Stimulated activated CD4-positive, alpha-beta T cell treated with anti-CD3 and anti-CD28 coated beads, Interleukin-1b, Interleukin-23, amount 100 ng/mL, for 1 hour (primary cell): Measurements from ENCODE around the gene UBE2F.
"Not testable (repeated sequence)": the region's sequence is repeated elsewhere in the genome, so short reads cannot be mapped to it uniquely, and the experiment has no call there.

ENCODE experiments used
- DNase-seq, 2 donors: peaks; one replicate each; pipeline ENCODE4 v3.0.0-alpha.2; 2020; ENCODE audit warnings: low read depth in 2 of 2

UBE2F gene

DNA sequence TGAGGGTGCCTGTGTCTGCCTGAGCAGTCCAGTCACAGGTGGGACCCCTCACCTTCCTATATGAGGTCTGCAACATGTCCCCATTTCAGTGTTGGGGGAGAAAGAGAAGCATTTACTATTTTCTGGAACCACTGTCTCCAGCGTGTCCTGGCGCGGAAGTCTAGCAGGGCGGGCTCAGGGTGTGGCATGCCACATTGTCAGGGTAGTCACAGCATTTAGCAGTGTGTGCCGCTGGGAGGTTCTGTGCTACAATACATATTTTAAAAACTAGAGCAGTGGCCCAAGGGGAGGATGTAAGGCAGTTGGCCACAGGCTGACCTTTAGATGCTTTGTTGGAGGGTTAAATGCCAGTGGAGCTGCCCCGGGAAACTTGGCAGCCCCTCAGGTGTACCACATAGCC lies 12.5 kb downstream of the UBE2F start:
- DNase-seq: no peak

DNA sequence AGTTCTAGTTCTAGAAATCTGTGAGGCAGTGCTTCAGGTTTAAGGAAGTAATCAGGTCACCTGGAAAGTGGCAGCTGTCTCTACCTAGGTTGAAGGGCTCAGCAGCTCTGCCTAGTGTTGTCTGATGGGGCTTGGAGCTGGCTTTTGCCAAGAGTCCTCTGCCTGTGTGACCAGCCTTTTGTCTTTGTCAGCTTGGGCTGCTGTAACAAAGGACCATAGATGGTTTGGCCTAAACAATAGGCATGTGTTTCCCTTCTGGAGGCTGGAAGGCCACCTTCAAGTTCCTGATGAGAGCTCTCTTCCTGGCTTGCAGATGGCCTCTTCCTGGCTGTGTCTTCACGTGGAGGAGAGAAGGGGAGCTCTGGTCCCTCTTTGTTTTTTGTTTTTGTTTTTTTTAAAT lies 13.3 kb downstream of the UBE2F start:
- no peak for DNase-seq

DNA sequence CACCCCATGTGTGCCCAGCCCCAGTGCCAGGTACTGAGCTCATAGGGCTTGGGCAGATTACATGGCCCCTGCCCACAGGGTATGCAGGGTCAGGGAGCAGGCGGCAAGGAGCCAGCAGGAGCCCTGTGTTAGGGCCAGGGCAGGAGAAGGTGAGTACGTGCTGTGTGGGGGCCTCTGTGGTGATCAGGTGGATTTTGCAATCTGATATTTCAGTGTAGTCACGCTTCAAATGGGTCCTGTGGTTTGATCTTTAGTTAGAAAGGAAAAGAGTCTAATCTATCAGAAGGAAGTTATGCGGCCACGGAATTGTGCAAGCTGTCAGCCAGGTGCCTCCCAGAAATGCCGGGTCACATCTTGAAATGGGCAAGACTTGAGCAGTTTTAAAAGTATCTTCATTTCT lies 13.9 kb downstream of the UBE2F start:
- DNase-seq: no peak

DNA sequence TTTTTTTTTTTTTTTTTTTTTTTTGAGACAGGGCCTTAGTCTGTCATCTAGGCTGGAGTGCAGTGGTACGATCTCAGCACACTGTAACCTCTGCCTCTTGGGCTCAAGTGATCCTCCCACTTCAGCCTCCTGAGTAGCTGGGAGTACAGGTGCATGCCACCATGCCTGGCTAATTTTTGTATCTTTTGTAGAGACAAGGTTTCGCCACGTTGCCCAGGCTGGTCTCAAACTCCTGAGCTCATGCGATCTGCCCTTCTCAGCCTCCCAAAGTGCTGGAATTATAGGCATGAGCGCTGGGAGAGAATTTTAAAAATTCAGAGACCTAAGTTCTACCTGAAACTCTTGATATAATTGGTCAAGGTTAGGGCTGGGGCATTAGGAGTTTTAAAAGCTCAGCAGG lies 14.8 kb downstream of the UBE2F start:
- DNase-seq: not testable (repeated sequence)

DNA sequence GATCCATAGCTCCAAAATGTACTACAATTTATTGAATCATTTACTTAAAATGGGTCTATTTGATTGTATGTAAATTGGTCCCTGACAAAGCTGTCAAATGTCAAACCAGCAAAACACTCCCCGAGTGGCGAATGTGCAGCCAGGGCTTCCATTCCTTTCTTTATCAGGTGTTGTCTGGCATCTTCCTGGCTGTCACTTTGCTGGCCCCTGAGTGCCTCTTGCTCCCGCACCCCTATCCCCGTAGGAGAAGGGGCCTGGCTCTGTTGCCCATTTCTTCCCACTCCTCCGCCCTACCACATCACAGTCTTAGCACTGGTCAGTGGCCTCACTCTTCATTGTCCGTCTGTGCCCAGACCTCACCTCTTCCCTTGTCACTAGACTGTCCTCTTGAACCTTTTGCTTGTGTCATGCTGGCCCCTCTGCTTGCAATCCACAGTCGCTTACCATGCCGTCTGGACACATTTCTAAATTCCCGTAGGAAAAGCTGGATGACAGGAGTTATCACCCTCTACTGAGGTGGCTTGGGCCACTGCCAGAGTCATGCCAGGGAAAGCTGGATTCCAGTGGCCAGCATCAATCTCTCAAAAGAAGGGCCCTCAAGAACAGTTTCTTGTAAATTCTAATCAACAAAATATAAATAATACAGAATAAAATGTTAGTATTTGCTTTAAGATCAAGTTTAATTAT lies 15.4 kb downstream of the UBE2F start:
- DNase-seq: no peak

DNA sequence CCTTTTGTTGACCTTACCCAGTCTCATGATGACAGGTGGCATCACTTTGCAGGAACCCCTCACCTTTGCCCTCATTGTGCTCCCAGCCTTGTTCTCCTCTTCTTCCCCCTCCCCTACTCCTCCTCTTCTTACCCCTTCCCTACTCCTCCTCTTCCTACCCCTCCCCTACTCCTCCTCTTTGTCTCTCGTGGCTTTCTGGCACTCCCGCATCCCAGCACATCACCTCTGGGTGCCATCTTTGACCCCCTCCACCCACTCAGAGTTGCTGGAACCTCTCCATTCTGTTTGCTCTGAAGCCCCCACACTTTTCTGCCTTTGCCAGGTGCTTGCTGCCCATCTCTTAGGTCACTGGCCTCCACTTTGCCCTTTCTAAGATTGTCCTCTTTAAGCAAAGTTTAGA lies 17.1 kb downstream of the UBE2F start:
- no peak for DNase-seq

DNA sequence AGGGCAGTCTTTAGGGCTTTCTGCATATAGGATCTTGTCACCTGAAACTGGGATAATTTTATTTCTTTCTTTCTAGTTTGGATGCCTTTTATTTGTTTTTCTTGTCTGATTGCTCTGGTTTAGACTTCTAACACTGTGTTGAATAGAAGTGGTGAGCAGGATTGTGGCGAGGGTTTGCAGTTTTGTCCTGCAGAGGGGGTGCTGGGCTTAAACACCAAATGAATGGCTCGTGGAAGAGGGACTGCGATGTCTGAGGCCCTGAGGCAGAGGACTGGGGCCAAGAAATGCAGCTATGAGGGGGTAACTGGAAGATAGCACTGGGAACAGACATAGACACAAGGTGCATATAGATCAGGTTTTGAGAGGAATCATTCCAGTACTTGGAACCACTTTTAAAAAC lies 20.5 kb downstream of the UBE2F start:
- no peak for DNase-seq

DNA sequence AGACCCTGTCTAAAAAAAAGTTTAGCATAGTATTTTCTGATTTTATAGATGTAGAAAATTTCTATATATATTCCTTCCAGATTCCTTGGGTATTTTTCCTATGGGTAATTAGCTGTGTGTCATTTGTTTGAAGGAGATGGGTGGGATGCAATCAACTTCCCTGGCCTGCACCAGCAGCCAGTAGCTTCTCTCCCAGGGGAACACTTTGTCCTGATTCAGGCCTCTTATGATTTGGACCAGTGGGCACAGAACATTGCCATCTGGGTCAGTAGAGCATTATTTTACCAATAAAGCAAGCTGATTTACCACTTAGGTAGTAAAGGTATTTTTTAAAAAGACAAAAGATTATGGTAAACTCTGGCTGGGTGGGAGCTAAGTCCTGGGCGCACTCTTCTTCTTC lies 26.9 kb downstream of the UBE2F start:
- DNase-seq: no peak

DNA sequence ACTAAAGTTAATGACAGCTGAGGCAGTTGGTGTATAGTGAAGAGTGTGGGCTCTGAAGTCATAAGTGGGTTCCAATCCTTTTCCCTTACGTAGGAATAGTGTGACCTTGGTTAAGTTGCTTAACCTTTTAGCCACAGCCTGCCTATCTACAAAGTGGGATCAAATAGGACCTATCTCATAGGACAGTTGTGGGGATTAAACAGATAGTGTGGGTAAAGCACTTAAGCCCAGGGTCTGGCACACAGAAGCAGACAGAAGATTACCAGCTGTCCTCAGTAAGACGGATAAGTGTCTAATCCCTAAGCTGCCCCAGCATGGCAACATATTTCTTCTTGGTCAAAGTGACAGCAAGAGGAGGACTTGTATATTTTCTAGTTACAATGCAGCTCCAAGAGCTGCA lies 28.2 kb downstream of the UBE2F start:
- no peak for DNase-seq

DNA sequence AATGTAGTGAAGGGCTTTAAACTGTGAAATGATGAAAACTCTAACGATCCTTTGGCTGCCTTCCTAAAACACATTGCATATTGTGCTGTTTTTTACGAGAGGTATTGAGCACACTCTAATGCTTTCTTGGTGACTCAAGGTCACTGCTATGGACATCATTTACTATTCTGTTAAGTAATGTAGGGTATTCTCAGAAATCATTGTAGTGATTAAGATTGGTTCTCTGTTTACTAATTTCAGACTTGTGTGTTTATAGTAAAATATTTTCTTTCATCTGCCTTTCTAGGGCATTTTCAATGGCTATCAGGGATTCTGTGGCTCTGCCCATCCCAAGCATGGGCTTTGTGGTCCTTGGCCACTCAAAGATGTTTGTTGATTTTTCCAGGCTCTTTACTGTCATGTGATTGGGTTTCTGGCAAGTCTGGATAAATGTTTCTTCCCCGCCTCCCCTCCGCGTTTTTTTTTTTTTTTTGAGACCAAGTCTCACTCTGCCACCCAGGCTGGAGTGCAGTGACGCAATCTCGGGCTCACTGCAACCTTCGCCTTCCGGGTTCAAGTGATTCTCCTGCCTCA lies 29.3 kb downstream of the UBE2F start:
- no peak for DNase-seq

DNA sequence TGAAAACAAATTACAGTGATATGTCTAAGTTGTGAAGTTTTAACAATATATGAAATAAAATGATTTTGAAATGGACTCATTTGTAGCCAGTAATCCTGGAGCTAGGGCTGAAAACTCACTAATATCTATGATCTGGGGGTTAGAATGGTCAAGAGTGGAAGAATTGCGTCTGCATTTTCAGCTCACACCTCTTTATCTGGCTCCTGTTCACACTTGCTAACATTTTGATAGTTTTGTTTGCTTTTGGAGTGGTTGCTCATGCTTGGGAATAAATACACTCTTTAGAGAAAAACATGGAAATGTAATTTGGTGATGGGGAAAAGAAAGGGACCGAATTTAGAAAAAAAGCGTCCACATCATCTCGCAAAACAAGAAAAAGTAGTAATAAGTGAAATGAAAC lies 30.7 kb downstream of the UBE2F start:
- no peak for DNase-seq

DNA sequence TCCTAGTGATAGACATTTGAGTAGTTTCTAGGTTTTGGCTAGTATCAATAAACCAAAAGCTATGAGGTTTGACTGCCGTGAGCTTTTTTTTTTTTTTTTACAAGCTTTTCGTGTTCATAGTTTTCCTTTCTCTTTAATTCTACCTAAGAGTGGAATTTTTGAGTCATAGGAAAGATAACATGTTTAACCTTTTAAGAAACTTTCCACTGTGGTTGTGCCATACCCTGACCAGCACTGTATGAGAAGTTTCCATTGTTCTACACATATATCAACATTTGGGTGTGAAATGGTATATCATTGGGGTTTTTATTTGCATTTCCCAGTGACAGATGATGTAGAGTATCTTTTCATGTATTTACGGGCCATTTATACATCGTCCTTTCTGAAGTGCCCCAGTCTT lies 31.7 kb downstream of the UBE2F start:
- DNase-seq: no peak

DNA sequence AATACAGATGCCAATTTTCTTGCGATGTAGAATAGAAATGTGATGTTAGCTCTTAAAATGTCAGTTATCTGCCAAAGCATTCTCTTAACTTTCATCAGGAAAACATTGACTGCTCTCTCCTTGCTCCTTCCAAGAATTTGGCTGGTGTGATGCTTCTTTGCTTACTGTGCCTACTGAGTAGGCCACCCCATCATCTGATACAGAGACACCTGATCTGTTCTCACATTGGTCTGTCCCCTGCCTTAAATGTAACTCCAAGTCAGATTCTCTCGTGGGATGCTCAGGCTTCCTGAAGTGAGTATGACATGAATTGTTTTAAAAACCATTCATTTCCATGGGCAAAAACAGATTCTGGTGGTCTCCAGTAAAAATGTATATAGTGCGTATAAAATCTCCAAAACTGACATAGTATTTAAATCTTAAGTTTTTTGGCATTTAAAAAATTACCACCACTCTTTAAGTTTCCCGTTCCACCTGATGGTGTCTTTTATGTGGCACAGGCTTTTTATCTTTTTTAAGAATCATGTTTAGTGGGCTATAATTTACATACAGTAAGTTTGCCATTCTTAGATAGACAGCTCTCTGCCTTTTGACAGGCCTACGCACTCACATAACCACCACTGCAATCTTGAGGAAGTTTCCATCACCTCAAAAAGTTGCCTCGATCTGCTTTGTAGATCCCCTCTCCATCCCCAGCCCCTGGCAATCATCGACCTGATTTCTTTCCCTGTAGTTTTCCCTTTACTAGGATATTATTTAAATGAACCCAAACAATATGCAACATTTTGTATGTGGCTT lies 36.6 kb downstream of the UBE2F start:
- no peak for DNase-seq

DNA sequence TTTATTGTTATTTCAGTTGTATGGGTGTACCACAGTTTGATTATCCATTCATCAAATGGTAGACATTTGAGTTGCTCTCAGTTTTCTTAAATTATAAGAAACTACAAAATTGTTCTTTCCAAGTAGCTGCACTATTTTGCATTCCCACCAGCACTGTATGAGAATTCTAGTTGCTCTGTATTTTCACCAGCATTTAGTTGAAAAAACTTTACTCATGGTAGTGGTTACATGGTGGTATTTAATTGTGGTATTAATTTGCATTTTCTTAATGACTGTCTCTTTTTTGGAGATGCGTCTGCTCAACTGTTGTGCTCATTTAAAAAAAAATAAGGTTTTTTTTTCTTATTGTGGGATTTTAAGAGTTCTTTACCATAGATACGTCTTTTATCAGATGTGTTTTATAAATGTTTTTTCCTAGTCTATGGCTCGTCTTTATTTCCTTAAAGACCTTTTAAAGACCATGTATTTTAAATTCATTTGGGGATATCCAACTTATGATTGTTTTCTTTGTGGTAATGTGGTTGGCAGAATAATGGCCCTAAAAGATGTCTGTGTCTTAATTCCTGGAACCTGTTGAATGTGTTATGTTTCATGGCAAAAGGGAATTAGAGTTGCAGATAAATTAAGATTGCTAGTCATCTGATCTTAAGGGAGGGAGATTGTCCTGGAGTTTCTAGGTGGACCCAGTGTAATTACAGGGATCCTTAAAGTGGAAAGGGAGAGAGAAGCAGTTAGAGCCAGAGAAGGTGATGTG lies 37.4 kb downstream of the UBE2F start:
- DNase-seq: no peak

DNA sequence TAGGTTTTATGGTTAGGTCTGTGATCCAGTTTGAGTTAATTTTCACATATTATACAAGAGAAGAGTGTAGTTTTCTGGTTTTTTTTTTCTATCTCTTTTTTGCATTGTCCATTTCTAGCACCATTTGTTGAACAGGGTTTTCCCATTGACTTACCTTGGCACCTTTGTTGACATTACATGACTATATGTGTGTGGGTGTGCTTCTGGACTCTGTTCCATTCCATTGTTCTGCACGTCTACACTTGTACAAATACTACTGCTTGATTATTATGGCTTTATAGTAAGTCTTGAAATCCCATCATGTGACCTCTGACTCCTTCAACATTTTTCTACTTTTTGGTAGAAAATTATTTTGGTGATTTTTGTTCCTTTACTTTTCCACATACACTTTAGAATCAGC lies 38.7 kb downstream of the UBE2F start:
- DNase-seq: no peak

DNA sequence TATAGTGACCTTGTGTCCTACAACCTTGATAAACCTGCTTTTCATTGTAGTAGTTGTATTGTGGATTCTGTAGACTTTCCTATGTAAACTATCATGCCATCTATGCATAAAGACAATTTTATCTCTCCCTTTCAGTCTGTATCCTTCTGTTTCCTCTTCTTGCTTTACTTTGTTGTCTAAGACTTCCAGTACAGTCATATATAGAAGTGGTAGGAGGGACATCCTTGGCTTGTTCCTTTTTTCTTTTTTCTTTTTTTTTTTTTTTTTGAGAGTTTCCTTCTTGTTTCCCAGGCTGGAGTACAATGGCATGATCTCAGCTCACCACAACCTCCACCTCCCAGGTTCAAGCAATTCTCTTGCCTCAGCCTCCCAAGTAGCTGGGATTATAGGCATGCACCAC lies 39.7 kb downstream of the UBE2F start:
- DNase-seq: no peak

DNA sequence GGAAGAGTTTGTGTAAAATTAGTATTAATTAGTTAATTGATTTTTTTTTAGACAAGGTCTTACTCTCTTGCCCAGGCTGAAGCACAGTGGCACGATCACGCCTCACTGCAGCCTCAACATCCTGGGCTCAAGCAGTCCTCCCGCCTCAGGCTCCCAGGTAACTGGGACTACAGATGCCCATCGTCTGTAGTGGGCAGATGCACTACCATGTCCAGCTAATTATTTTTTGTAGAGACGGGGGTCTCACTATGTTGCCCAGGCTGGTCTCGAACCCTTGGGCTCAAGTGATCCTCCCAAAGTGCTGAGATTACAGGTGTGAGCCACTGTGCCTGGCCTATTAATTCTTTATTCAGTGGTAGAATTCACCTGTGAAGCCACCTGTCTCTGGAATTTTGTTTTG lies 41.1 kb downstream of the UBE2F start:
- no peak for DNase-seq

DNA sequence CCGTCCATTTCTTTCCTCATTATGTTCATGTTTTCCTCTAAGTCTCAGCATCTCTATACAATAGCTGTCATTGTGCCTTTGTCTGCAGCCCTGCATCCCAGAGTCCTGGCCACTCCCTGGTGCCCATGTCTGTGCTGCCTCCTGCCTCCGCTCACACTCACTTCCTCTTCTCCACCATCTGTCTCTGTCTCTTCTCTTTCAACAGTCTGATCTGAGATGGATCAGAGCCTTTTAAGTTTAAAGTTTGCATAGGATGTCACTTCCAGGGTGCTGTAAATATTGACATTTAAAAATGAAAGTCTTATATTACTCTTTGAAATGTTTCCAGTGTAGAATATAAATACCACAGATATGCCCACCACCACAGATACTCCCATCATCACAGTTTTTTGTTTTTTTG lies 42.7 kb downstream of the UBE2F start:
- no peak for DNase-seq

DNA sequence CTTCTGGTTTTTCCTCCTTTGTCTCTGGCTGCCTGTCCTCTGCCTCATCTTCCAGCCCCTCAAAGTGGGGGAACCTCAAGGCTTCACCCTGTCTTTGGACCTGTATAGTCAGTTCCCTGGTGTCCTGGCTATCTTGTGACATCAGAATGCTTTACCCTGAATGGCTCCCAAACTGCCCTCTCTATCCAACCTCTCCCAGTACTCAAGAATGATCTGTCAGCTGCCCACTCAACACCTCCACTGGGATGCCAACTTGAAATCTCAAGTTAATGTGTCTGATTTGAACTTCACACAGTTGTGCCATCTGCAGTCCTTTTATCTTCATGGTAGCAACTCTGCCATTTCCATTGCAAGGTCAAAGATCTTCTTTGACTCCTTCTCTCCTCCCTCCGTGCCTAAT lies 43.8 kb downstream of the UBE2F start:
- DNase-seq: no peak

DNA sequence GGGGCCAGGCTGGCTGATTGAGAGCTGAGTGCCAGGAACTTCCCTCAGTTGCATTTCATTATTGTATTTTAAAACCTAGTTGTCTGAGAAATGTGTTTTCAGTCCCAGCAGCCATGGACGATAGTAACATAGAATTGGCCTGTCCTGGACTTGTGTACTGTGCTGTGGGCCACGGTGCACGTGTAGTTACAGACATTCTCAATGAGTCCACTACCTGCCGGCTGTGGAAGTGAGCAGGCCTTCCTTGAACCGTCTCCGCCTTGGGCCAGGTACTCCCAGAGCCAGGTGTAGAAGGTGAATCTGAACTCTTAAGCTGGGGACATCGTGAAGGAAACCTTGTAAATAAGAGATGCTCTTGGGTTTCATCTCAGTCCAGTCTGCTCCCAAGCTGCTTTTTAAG lies 47.0 kb downstream of the UBE2F start:
- no peak for DNase-seq

DNA sequence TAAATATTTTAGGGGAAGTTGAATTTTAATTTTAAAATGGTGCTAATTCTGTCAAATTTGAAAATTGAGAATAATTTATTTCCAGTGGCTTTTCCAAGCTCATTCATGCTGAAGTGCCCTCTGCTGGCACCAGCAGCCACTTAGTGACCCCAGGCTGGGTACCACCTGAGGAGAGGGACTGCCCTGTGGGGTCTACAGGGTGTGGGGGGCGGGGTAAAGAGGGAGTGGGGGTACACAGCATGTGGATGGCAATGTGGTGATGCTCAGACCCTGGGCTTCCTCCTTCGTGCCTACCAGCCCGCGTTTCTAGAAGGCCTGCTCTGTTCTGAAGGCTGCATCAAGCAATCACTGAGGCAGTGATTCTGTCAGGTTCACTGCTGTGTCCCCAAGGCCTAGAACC lies 48.9 kb downstream of the UBE2F start:
- peak in 1 of 2 donors; percentile 4 for DNase-seq

DNA sequence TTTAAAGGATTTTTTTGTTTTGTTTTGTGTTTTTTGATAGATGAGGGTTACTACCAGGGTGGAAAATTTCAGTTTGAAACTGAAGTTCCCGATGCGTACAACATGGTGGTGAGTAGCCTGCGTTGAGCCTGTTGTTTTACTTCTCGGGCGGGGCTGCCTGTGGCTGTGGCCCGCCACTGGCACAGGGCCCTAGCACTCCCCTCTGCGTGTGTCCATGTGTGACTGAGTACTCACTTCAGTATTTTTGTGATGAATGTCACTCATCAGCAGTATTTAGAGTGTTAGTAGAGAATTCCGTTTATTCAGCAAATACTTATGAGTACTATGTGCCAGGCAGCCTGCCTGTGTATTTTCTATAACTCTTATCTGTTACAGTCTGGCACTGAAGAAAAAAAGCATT lies 49.7 kb downstream of the UBE2F start:
- DNase-seq: no peak

DNA sequence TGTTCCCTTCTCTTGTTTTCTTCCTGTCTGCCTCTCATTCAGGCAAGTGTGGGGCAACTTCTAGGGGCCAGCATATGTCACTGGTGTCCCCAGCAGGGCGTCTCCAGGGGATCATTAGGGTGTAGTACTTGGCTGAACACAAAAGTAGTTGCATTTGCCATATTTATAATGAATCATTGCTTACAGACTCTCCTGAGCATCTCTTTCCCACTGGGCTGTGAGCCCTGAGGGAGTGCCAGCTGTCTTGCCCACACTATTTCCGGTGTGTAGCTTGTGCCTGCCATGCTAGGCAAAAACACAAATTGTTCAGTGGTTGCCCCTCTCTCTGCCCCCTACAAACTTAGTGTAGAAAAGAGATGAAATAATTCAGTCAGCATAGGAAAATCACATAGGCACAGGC lies 53.1 kb downstream of the UBE2F start:
- DNase-seq: no peak
